Vagina (tissue), 2 donors: ENCODE measurements around the gene GTF3A.

Source experiments
- POLR2AphosphoS5 ChIP-seq, 2 donors: sonication (generic); formaldehyde crosslinking; IDR thresholded peaks; one replicate each; pipeline ENCODE4 v1.9.0; 2017; ENCODE audit warnings: antibody characterized with exemption in 2 of 2, mild to moderate bottlenecking in 2 of 2, low read depth in 1 of 2; ENCODE audit not compliant: insufficient read depth in 1 of 2
- TF ChIP-seq, protein P1 (sequence below), 3 experiments: fragments of 450-650 bp in 2 of 3; fragments of 200-600 bp in 1 of 3; sonication (generic) in 1 of 3; IDR thresholded peaks; one replicate each; pipeline ENCODE4 v1.5.1; 2017 to 2019; ENCODE audit warnings: antibody characterized with exemption in 3 of 3, mild to moderate bottlenecking in 2 of 3, moderate library complexity in 2 of 3

DNA sequence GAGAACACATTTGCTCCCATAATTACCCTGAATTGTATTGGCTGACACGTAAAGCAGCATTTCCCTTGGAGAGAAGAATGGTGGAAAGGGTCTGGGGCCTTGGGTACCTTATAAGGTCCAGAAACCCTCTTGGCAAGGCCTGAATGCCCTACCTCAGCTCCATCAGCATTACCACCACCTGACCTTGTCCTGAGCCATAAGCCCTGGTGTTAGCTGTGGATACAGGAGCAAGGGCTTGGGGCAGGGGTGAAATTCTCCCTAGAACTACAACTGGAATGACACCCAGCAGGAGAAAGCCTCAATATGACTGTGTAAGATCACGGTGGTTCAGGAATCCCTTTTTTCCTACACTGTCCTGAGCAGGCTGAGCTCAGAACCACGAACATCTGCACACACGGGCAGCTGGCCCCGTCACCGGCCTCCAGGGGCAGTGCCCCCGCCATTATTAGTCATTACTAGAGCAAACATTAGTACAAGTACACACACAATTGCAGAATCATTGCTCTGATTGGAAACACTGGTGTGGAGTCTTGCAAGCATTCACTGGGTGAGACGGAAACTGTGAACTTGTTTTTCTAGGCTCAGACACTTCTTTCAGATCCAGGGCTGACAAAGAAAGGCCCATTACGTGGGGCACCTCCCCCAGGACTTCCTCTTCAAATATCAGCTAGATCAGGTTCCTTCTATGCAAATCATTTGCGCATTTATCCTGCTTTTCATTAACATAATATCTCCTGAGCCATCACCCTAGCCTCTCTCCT, 52.7 kb downstream of the GTF3A start:
- TF ChIP-seq, protein P1, sequence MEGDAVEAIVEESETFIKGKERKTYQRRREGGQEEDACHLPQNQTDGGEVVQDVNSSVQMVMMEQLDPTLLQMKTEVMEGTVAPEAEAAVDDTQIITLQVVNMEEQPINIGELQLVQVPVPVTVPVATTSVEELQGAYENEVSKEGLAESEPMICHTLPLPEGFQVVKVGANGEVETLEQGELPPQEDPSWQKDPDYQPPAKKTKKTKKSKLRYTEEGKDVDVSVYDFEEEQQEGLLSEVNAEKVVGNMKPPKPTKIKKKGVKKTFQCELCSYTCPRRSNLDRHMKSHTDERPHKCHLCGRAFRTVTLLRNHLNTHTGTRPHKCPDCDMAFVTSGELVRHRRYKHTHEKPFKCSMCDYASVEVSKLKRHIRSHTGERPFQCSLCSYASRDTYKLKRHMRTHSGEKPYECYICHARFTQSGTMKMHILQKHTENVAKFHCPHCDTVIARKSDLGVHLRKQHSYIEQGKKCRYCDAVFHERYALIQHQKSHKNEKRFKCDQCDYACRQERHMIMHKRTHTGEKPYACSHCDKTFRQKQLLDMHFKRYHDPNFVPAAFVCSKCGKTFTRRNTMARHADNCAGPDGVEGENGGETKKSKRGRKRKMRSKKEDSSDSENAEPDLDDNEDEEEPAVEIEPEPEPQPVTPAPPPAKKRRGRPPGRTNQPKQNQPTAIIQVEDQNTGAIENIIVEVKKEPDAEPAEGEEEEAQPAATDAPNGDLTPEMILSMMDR (IDR thresholded peaks at IDR 0.05) = no peak
- TF ChIP-seq POLR2AphosphoS5 (IDR thresholded peaks at IDR 0.05; ENCODE audit: insufficient read depth in 1 of 2, low read depth in 1 of 2) = no peak
